Esophagus muscularis mucosa (tissue), 4 donors: ENCODE results near the gene ZC3H12A.

Source experiments
- CTCF ChIP-seq, 3 experiments: fragments of 200-600 bp in 2 of 3; fragments of 450-650 bp in 1 of 3; sonication (generic) in 2 of 3; IDR thresholded peaks; one replicate each; pipeline ENCODE4 v1.5.1; 2017 to 2019; ENCODE audit warnings: antibody characterized with exemption in 3 of 3, mild to moderate bottlenecking in 2 of 3, moderate library complexity in 1 of 3
- EP300 ChIP-seq: sonication (generic); formaldehyde crosslinking; IDR thresholded peaks from one replicate; pipeline ENCODE4 v1.6.1; 2017; ENCODE audit warnings: antibody characterized with exemption
- POLR2A ChIP-seq: fragments of 450-650 bp; IDR thresholded peaks from one replicate; pipeline ENCODE4 v1.6.1; 2017; ENCODE audit warnings: antibody characterized with exemption, moderate library complexity, mild to moderate bottlenecking, low read depth
- POLR2AphosphoS5 ChIP-seq, 2 donors: sonication (generic); formaldehyde crosslinking; IDR thresholded peaks; one replicate each; pipeline ENCODE4 v1.6.1; 2017; ENCODE audit warnings: antibody characterized with exemption in 2 of 2

GRCh38 chr1:37480581-37481288, 6.4 kb downstream of the ZC3H12A start:
- no peak for TF ChIP-seq CTCF (IDR thresholded peaks at IDR 0.05)
- TF ChIP-seq POLR2AphosphoS5 (IDR thresholded peaks at IDR 0.05), result no peak
- no peak for TF ChIP-seq POLR2A
- no peak for TF ChIP-seq EP300
